H1 (cell line): ENCODE data around the gene ADM5. TPM values are rescaled to one million over a fixed set of nuclear protein-coding genes. Genes with fewer than 3 reads are reported as not detected.

Source experiments
- PHF8 ChIP-seq: fragments of 200-600 bp; sonication (generic); conservative IDR thresholded peaks from 2 replicates; pipeline ENCODE4 v1.7.1; 2012; ENCODE audit warnings: low read depth, mild to moderate bottlenecking, inconsistent platforms, low read length, moderate library complexity
- SP2 ChIP-seq: IDR thresholded peaks from 2 replicates; pipeline ENCODE4 v1.6.1; 2012; ENCODE audit warnings: mild to moderate bottlenecking, low read length, inconsistent platforms
- TCF12 ChIP-seq: IDR thresholded peaks from 2 replicates; pipeline ENCODE4 v1.6.1; 2011; ENCODE audit warnings: low read depth, mild to moderate bottlenecking, low read length
- polyA plus RNA-seq, 7 experiments: library from polyadenylated mRNA; depleted of rRNA in 3 of 7; stranded (reverse) in 5 of 7; unstranded in 2 of 7; fragments of >200 nt in 5 of 7; fragments of 200-250 nt in 2 of 7; gene quantifications; 1 replicate in 5 of 7; 2 replicates in 1 of 7; 4 replicates in 1 of 7; pipeline versions ENCODE4 v1.2.1 to v1.2.3, GENCODE V29; 2011 to 2013; ENCODE audit warnings: missing spikeins in 2 of 7, mixed read lengths in 2 of 7
- total RNA-seq: library from RNA; stranded (reverse); fragmentation: NEBNext Ultra II Directional; extraction: Animal tissue kit (Norgen Biotek cat#: 25700); gene quantifications from 2 replicates; pipeline ENCODE4 v1.2.1, GENCODE V29; 2021
- TF ChIP-seq, protein P1 (sequence below): fragments of 300-600 bp; sonication (generic); IDR thresholded peaks from 2 replicates; pipeline ENCODE4 v1.7.1; 2012; ENCODE audit warnings: low read length, moderate library complexity, mild to moderate bottlenecking, inconsistent platforms; ENCODE audit not compliant: insufficient replicate concordance
- TF ChIP-seq, protein P2 (sequence below), 3 experiments: IDR thresholded peaks; 1 replicate in 2 of 3; 2 replicates in 1 of 3; pipeline versions ENCODE4 v1.5.1 to v1.6.1; 2011; ENCODE audit warnings: low read length in 3 of 3, mild to moderate bottlenecking in 3 of 3, inconsistent platforms in 2 of 3, low read depth in 1 of 3, moderate library complexity in 1 of 3; ENCODE audit not compliant: insufficient read depth in 1 of 3; ENCODE audit errors: control extremely low read depth in 1 of 3

The ADM5 gene
- total and polyA plus RNA-seq, 2 of the 8 experiments (the other 6 are each of a cell fraction or from before 2014, with no cell fraction given) = 2.5 to 2.6 TPM

GRCh38 chr19:49672131-49672919, 17.1 kb upstream of the ADM5 start (continued):
- TF ChIP-seq, protein P1, sequence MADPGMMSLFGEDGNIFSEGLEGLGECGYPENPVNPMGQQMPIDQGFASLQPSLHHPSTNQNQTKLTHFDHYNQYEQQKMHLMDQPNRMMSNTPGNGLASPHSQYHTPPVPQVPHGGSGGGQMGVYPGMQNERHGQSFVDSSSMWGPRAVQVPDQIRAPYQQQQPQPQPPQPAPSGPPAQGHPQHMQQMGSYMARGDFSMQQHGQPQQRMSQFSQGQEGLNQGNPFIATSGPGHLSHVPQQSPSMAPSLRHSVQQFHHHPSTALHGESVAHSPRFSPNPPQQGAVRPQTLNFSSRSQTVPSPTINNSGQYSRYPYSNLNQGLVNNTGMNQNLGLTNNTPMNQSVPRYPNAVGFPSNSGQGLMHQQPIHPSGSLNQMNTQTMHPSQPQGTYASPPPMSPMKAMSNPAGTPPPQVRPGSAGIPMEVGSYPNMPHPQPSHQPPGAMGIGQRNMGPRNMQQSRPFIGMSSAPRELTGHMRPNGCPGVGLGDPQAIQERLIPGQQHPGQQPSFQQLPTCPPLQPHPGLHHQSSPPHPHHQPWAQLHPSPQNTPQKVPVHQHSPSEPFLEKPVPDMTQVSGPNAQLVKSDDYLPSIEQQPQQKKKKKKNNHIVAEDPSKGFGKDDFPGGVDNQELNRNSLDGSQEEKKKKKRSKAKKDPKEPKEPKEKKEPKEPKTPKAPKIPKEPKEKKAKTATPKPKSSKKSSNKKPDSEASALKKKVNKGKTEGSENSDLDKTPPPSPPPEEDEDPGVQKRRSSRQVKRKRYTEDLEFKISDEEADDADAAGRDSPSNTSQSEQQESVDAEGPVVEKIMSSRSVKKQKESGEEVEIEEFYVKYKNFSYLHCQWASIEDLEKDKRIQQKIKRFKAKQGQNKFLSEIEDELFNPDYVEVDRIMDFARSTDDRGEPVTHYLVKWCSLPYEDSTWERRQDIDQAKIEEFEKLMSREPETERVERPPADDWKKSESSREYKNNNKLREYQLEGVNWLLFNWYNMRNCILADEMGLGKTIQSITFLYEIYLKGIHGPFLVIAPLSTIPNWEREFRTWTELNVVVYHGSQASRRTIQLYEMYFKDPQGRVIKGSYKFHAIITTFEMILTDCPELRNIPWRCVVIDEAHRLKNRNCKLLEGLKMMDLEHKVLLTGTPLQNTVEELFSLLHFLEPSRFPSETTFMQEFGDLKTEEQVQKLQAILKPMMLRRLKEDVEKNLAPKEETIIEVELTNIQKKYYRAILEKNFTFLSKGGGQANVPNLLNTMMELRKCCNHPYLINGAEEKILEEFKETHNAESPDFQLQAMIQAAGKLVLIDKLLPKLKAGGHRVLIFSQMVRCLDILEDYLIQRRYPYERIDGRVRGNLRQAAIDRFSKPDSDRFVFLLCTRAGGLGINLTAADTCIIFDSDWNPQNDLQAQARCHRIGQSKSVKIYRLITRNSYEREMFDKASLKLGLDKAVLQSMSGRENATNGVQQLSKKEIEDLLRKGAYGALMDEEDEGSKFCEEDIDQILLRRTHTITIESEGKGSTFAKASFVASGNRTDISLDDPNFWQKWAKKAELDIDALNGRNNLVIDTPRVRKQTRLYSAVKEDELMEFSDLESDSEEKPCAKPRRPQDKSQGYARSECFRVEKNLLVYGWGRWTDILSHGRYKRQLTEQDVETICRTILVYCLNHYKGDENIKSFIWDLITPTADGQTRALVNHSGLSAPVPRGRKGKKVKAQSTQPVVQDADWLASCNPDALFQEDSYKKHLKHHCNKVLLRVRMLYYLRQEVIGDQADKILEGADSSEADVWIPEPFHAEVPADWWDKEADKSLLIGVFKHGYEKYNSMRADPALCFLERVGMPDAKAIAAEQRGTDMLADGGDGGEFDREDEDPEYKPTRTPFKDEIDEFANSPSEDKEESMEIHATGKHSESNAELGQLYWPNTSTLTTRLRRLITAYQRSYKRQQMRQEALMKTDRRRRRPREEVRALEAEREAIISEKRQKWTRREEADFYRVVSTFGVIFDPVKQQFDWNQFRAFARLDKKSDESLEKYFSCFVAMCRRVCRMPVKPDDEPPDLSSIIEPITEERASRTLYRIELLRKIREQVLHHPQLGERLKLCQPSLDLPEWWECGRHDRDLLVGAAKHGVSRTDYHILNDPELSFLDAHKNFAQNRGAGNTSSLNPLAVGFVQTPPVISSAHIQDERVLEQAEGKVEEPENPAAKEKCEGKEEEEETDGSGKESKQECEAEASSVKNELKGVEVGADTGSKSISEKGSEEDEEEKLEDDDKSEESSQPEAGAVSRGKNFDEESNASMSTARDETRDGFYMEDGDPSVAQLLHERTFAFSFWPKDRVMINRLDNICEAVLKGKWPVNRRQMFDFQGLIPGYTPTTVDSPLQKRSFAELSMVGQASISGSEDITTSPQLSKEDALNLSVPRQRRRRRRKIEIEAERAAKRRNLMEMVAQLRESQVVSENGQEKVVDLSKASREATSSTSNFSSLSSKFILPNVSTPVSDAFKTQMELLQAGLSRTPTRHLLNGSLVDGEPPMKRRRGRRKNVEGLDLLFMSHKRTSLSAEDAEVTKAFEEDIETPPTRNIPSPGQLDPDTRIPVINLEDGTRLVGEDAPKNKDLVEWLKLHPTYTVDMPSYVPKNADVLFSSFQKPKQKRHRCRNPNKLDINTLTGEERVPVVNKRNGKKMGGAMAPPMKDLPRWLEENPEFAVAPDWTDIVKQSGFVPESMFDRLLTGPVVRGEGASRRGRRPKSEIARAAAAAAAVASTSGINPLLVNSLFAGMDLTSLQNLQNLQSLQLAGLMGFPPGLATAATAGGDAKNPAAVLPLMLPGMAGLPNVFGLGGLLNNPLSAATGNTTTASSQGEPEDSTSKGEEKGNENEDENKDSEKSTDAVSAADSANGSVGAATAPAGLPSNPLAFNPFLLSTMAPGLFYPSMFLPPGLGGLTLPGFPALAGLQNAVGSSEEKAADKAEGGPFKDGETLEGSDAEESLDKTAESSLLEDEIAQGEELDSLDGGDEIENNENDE = no peak
- no peak for TF ChIP-seq SP2
- no peak for TF ChIP-seq PHF8
- TF ChIP-seq, protein P2, sequence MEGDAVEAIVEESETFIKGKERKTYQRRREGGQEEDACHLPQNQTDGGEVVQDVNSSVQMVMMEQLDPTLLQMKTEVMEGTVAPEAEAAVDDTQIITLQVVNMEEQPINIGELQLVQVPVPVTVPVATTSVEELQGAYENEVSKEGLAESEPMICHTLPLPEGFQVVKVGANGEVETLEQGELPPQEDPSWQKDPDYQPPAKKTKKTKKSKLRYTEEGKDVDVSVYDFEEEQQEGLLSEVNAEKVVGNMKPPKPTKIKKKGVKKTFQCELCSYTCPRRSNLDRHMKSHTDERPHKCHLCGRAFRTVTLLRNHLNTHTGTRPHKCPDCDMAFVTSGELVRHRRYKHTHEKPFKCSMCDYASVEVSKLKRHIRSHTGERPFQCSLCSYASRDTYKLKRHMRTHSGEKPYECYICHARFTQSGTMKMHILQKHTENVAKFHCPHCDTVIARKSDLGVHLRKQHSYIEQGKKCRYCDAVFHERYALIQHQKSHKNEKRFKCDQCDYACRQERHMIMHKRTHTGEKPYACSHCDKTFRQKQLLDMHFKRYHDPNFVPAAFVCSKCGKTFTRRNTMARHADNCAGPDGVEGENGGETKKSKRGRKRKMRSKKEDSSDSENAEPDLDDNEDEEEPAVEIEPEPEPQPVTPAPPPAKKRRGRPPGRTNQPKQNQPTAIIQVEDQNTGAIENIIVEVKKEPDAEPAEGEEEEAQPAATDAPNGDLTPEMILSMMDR (IDR thresholded peaks at IDR 0.05; ENCODE audit: control extremely low read depth in 1 of 3, insufficient read depth in 1 of 3, low read depth in 1 of 3, low read length in 3 of 3) = peak; percentile 82 to 96 (median 94)
- TF ChIP-seq TCF12 = no peak
